Vein endothelial cell (primary cell): Measurements from ENCODE around the gene MICU1. TPM values are rescaled to one million over a fixed set of nuclear protein-coding genes. Genes with fewer than 3 reads are reported as not detected.

Experiments
- small RNA-seq: library from RNA; depleted of rRNA; stranded (forward); fragments of <200 nt; gene quantifications from one replicate; pipeline ENCODE3, GENCODE V24; 2012
- total RNA-seq: library from RNA; depleted of rRNA; stranded (reverse); fragments of >200 nt; gene quantifications from 2 replicates; pipeline ENCODE4 v1.2.3, GENCODE V29; 2012

MICU1 gene
- 38.9 and 44.0 TPM in 2 replicates for total RNA-seq

GRCh38 chr10:72625608-72626443 is at the start of gene MICU1:
TSS of gene MICU1 (minus strand) at chr10:72626079. CDS start at chr10:72566793, 59,286 bp downstream.

GRCh38 chr10:72354356-72355213 is 271.3 kb downstream of the MICU1 start, which contains the start of gene DNAJB12:
TSS of gene DNAJB12 (minus strand) at chr10:72354919. CDS start at chr10:72354897, 22 bp downstream.

Small RNAs within 50 kb of the gene (small RNA-seq; reads per million reads assigned to genes)
- not detected for gene AL513185.2
- gene HMGN2P34: not detected
- gene RF00019: not detected
- not detected for gene RN7SL840P
- gene RNU6-805P: not detected

Other genes with a start within 250 kb of the MICU1 start
- 31.7 and 32.7 TPM in 2 replicates for gene MCU, start 66.1 kb upstream of the MICU1 start, total RNA-seq